H7 (cell line): ENCODE results near the gene HBG2. TPM values are rescaled to one million over a fixed set of nuclear protein-coding genes. Genes with fewer than 3 reads are reported as not detected.

Source experiments
- DNase-seq: peaks from one replicate; pipeline ENCODE4 v3.0.0; 2012
- H3K27me3 ChIP-seq: 2 replicates; pipeline ENCODE4 v1.6.0; 2011; ENCODE audit warnings: mild to moderate bottlenecking, low read length; ENCODE audit not compliant: control insufficient read depth, insufficient read depth
- H3K36me3 ChIP-seq: replicated peaks from 2 replicates; pipeline ENCODE4 v1.5.1; 2011; ENCODE audit warnings: low read length; ENCODE audit not compliant: control insufficient read depth, insufficient read depth
- H3K4me3 ChIP-seq: 2 replicates; pipeline ENCODE4 v1.5.1; 2011; ENCODE audit warnings: low read depth, mild to moderate bottlenecking, control low read depth, low read length, moderate library complexity; ENCODE audit not compliant: insufficient read depth
- total RNA-seq: library from RNA; depleted of rRNA; stranded (reverse); fragments of >200 nt; shearing (Covaris generic); gene quantifications from 2 replicates; pipeline ENCODE4 v1.2.3, GENCODE V29; 2014

Gene HBG2
- total RNA-seq, 1 experiment from 2014 or later, result not detected

- H3K4me3 ChIP-seq, result no peak overlapping the region
- H3K36me3 ChIP-seq, result no peaks in the 10 kb centered on the region
- DNase-seq, result no peak
- H3K27me3 ChIP-seq, result no peaks in the 10 kb centered on the region
These were observed 19.1 kb downstream of the HBG2 start for GRCh38 chr11:5235364-5236095.

GRCh38 chr11:5234381-5234834, 20.2 kb downstream of the HBG2 start, which contains the start of gene HBD:
TSS of gene HBD (minus strand) at chr11:5234483. CDS start at chr11:5234433, 50 bp downstream.
- Histone ChIP-seq H3K4me3 (no peak within 1 kb of the TSS), H3K27me3 (no peaks in the 10 kb centered on the region), H3K36me3 (no peaks in the 10 kb centered on the region)
- no peak for DNase-seq

- DNase-seq, result no peak
- Histone ChIP-seq H3K4me3 (no peak overlapping the region), H3K36me3 (no peaks in the 10 kb centered on the region), H3K27me3 (no peaks in the 10 kb centered on the region)
These were observed 21.3 kb downstream of the HBG2 start for GRCh38 chr11:5233307-5233706.

- H3K4me3 ChIP-seq, result no peak overlapping the region
- no peak for DNase-seq
These were observed 21.8 kb downstream of the HBG2 start for GRCh38 chr11:5232821-5233220.

GRCh38 chr11:5232176-5232575, 22.4 kb downstream of the HBG2 start:
- Histone ChIP-seq H3K4me3 (no peak overlapping the region), H3K27me3 (no peaks in the 10 kb centered on the region), H3K36me3 (no peaks in the 10 kb centered on the region)
- no peak for DNase-seq

More at GRCh38 chr11:5232821-5233220, 21.8 kb downstream of the HBG2 start:
- no peaks in the 10 kb centered on the region for H3K27me3 ChIP-seq
- no peaks in the 10 kb centered on the region for H3K36me3 ChIP-seq

GRCh38 chr11:5231111-5231510, 23.5 kb downstream of the HBG2 start:
- H3K27me3 ChIP-seq, result no peaks in the 10 kb centered on the region

GRCh38 chr11:5230266-5230665, 24.3 kb downstream of the HBG2 start:
- Histone ChIP-seq H3K4me3 (no peak overlapping the region), H3K36me3 (no peaks in the 10 kb centered on the region), H3K27me3 (no peaks in the 10 kb centered on the region)
- no peak for DNase-seq

More at GRCh38 chr11:5231111-5231510, 23.5 kb downstream of the HBG2 start:
- no peaks in the 10 kb centered on the region for H3K36me3 ChIP-seq
- no peak overlapping the region for H3K4me3 ChIP-seq
- DNase-seq, result no peak

- H3K27me3 ChIP-seq, result no peaks in the 10 kb centered on the region
- H3K4me3 ChIP-seq, result no peak overlapping the region
- H3K36me3 ChIP-seq, result no peaks in the 10 kb centered on the region
- no peak for DNase-seq
These were observed 24.8 kb downstream of the HBG2 start for GRCh38 chr11:5229796-5230195.

- no peaks in the 10 kb centered on the region for H3K36me3 ChIP-seq
- H3K4me3 ChIP-seq, result no peak overlapping the region
- DNase-seq, result no peak
- no peaks in the 10 kb centered on the region for H3K27me3 ChIP-seq
These were observed 25.2 kb downstream of the HBG2 start for GRCh38 chr11:5229356-5229755.

GRCh38 chr11:5228124-5228523, 26.5 kb downstream of the HBG2 start:
- no peaks in the 10 kb centered on the region for H3K27me3 ChIP-seq

GRCh38 chr11:5227681-5228080, 26.9 kb downstream of the HBG2 start:
- H3K4me3 ChIP-seq, result no peak overlapping the region
- DNase-seq, result no peak
- no peaks in the 10 kb centered on the region for H3K27me3 ChIP-seq
- H3K36me3 ChIP-seq, result no peaks in the 10 kb centered on the region

More at GRCh38 chr11:5228124-5228523, 26.5 kb downstream of the HBG2 start:
- no peaks in the 10 kb centered on the region for H3K36me3 ChIP-seq
- H3K4me3 ChIP-seq, result no peak overlapping the region
- DNase-seq, result no peak

GRCh38 chr11:5226732-5227310, 27.8 kb downstream of the HBG2 start, which contains the start of gene HBB:
TSS of gene HBB (minus strand) at chr11:5227071. CDS start at chr11:5227021, 50 bp downstream.
- Histone ChIP-seq H3K4me3 (no peak within 1 kb of the TSS), H3K36me3 (no peaks in the 10 kb centered on the region), H3K27me3 (no peaks in the 10 kb centered on the region)
- no peak for DNase-seq

- no peak overlapping the region for H3K4me3 ChIP-seq
- no peaks in the 10 kb centered on the region for H3K27me3 ChIP-seq
- H3K36me3 ChIP-seq, result no peaks in the 10 kb centered on the region
- no peak for DNase-seq
These were observed 29.1 kb downstream of the HBG2 start for GRCh38 chr11:5225480-5225871.

- no peak for DNase-seq
- no peaks in the 10 kb centered on the region for H3K36me3 ChIP-seq
- no peak overlapping the region for H3K4me3 ChIP-seq
- H3K27me3 ChIP-seq, result no peaks in the 10 kb centered on the region
These were observed 29.8 kb downstream of the HBG2 start for GRCh38 chr11:5224538-5225479.
